ENCODE results near the gene PANK2.
A peak's percentile ranks its signal among the peaks of the same experiment; 100 is the strongest.

PANK2 gene

GRCh38 chr20:3901028-3901705 is 12.0 kb downstream of the PANK2 start:
- DNase-seq (ENCODE audit: low read depth in 2 of 3, low spot score in 1 of 3) = no peak

- no peak for DNase-seq (ENCODE audit: low read depth in 2 of 3, low spot score in 1 of 3)
Observed at GRCh38 chr20:3901706-3902440, 12.7 kb downstream of the PANK2 start.

- no peak for DNase-seq (ENCODE audit: low read depth in 2 of 3, low spot score in 1 of 3)
Observed at GRCh38 chr20:3902446-3902845, 13.3 kb downstream of the PANK2 start.

GRCh38 chr20:3904224-3904623 is 15.0 kb downstream of the PANK2 start:
- DNase-seq (ENCODE audit: low read depth in 2 of 3, low spot score in 1 of 3) = no peak

- DNase-seq (ENCODE audit: low read depth in 2 of 3, low spot score in 1 of 3) = no peak
Observed at GRCh38 chr20:3904857-3905256, 15.7 kb downstream of the PANK2 start.

- DNase-seq (ENCODE audit: low read depth in 2 of 3, low spot score in 1 of 3) = peak in 2 of 3 donors; percentile 27 to 36
Observed at GRCh38 chr20:3906744-3907721, 17.8 kb downstream of the PANK2 start.

GRCh38 chr20:3908667-3909066 is 19.5 kb downstream of the PANK2 start:
- no peak for DNase-seq (ENCODE audit: low read depth in 2 of 3, low spot score in 1 of 3)

- no peak for DNase-seq (ENCODE audit: low read depth in 2 of 3, low spot score in 1 of 3)
Observed at GRCh38 chr20:3909952-3910366, 20.8 kb downstream of the PANK2 start.

- DNase-seq (ENCODE audit: low read depth in 2 of 3, low spot score in 1 of 3) = no peak
Observed at GRCh38 chr20:3910853-3911252, 21.7 kb downstream of the PANK2 start.

- no peak for DNase-seq (ENCODE audit: low read depth in 2 of 3, low spot score in 1 of 3)
Observed at GRCh38 chr20:3911956-3912355, 22.8 kb downstream of the PANK2 start.

GRCh38 chr20:3914446-3914845 is 25.3 kb downstream of the PANK2 start:
- no peak for DNase-seq (ENCODE audit: low read depth in 2 of 3, low spot score in 1 of 3)

GRCh38 chr20:3915691-3916090 is 26.5 kb downstream of the PANK2 start:
- DNase-seq (ENCODE audit: low read depth in 2 of 3, low spot score in 1 of 3) = no peak

- DNase-seq (ENCODE audit: low read depth in 2 of 3, low spot score in 1 of 3) = no peak
Observed at GRCh38 chr20:3916364-3916763, 27.2 kb downstream of the PANK2 start.

- DNase-seq (ENCODE audit: low read depth in 2 of 3, low spot score in 1 of 3) = no peak
Observed at GRCh38 chr20:3919352-3919751, 30.2 kb downstream of the PANK2 start.

- DNase-seq (ENCODE audit: low read depth in 2 of 3, low spot score in 1 of 3) = no peak
Observed at GRCh38 chr20:3922223-3922982, 33.2 kb downstream of the PANK2 start.

- no peak for DNase-seq (ENCODE audit: low read depth in 2 of 3, low spot score in 1 of 3)
Observed at GRCh38 chr20:3922983-3923339, 33.8 kb downstream of the PANK2 start.

- DNase-seq (ENCODE audit: low read depth in 2 of 3, low spot score in 1 of 3) = no peak
Observed at GRCh38 chr20:3923818-3924217, 34.6 kb downstream of the PANK2 start.

- DNase-seq (ENCODE audit: low read depth in 2 of 3, low spot score in 1 of 3) = no peak
Observed at GRCh38 chr20:3924304-3925112, 35.3 kb downstream of the PANK2 start.

GRCh38 chr20:3925113-3925695 is 36.0 kb downstream of the PANK2 start:
- no peak for DNase-seq (ENCODE audit: low read depth in 2 of 3, low spot score in 1 of 3)

All from stimulated activated CD4-positive, alpha-beta T cell treated with anti-CD3 and anti-CD28 coated beads, Interleukin-12 subunit alpha, Interleukin-12 subunit beta, amount 100 ng/mL, for 48 hours (primary cell).